IMR-90 (cell line): ENCODE measurements around the gene CENPQ. TPM values are rescaled to one million over a fixed set of nuclear protein-coding genes. Genes with fewer than 3 reads are reported as not detected.

Experiments
- ATAC-seq: fragments of 200-7000 bp; cut with Tn5 transposase; 2 replicates; pipeline ENCODE4 v1.9.1; 2020; ENCODE audit warnings: low read depth, mild to moderate bottlenecking, moderate library complexity
- BruUV-seq: library from RNA; stranded (reverse); fragments of 400-500 nt; replicated peaks from 2 replicates; lab custom pipeline; 2021; lab: Mats Ljungman, UMichigan
- CTCF ChIA-PET: fragments of 300-600 bp; formaldehyde crosslinking; extraction: SDS; loops from one replicate; lab custom pipeline; 2021; ENCODE audit warnings: antibody characterized with exemption; lab: Yijun Ruan, JAX
- POLR2A ChIA-PET: fragments of 300-600 bp; sonication (Branson Sonifier 250); formaldehyde crosslinking; loops from one replicate; lab custom pipeline; 2022; ENCODE audit warnings: antibody characterized with exemption; ENCODE audit not compliant: unreplicated experiment; lab: Charles Lee
- DNase-seq: peaks from one replicate; pipeline ENCODE4 v3.0.0; 2013
- H2AFZ ChIP-seq: replicated peaks from 2 replicates; pipeline ENCODE3; 2013; ENCODE audit warnings: low read length, mild to moderate bottlenecking; ENCODE audit not compliant: poor library complexity
- H2AK5ac ChIP-seq: 2 replicates; pipeline ENCODE4 v1.6.1; 2013; ENCODE audit warnings: low read depth, low read length, inconsistent platforms
- H2AK9ac ChIP-seq: replicated peaks from 2 replicates; pipeline ENCODE3; 2013; ENCODE audit warnings: mild to moderate bottlenecking, low read depth, low read length, moderate library complexity; ENCODE audit not compliant: poor library complexity
- H2BK120ac ChIP-seq: 2 replicates; pipeline ENCODE4 v1.6.1; 2013; ENCODE audit warnings: low read depth, low read length, inconsistent platforms
- H2BK15ac ChIP-seq: 3 replicates; pipeline ENCODE4 v1.6.1; 2013; ENCODE audit warnings: low read depth, low read length, inconsistent platforms
- H2BK20ac ChIP-seq: 2 replicates; pipeline ENCODE4 v1.6.1; 2013; ENCODE audit warnings: low read depth, mild to moderate bottlenecking, inconsistent platforms, low read length, moderate library complexity
- H2BK5ac ChIP-seq: 2 replicates; pipeline ENCODE4 v1.6.1; 2013; ENCODE audit warnings: mild to moderate bottlenecking, low read depth, low read length, inconsistent platforms; ENCODE audit not compliant: poor library complexity, severe bottlenecking
- H3K14ac ChIP-seq: replicated peaks from 2 replicates; pipeline ENCODE4 v1.6.1; 2013; ENCODE audit warnings: low read depth, low read length, inconsistent platforms
- H3K18ac ChIP-seq: 2 replicates; pipeline ENCODE4 v1.6.1; 2013; ENCODE audit warnings: low read depth, low read length, control low read depth
- H3K23ac ChIP-seq: 2 replicates; pipeline ENCODE4 v1.6.1; 2013; ENCODE audit warnings: low read depth, low read length, inconsistent platforms
- H3K27ac ChIP-seq: 2 replicates; pipeline ENCODE4 v1.5.1; 2013; ENCODE audit warnings: mild to moderate bottlenecking, control low read depth, low read length; ENCODE audit not compliant: insufficient read depth
- H3K27me3 ChIP-seq: 2 replicates; pipeline ENCODE4 v1.6.1; 2013; ENCODE audit warnings: low read length; ENCODE audit not compliant: control insufficient read depth, insufficient read depth
- H3K36me3 ChIP-seq: 2 replicates; pipeline ENCODE4 v1.6.1; 2013; ENCODE audit warnings: low read length, mixed read lengths; ENCODE audit not compliant: control insufficient read depth, insufficient read depth
- H3K4ac ChIP-seq: 2 replicates; pipeline ENCODE4 v1.6.1; 2013; ENCODE audit warnings: low read depth, low read length, inconsistent platforms
- H3K4me1 ChIP-seq: 2 replicates; pipeline ENCODE4 v1.6.1; 2013; ENCODE audit warnings: low read length, mixed read lengths; ENCODE audit not compliant: control insufficient read depth, insufficient read depth
- H3K4me2 ChIP-seq: 2 replicates; pipeline ENCODE4 v1.6.1; 2013; ENCODE audit warnings: low read depth, mild to moderate bottlenecking, control low read depth, low read length, moderate library complexity
- H3K4me3 ChIP-seq: 2 replicates; pipeline ENCODE4 v1.5.1; 2013; ENCODE audit warnings: low read depth, mild to moderate bottlenecking, control low read depth, low read length, moderate library complexity; ENCODE audit not compliant: insufficient read depth
- H3K56ac ChIP-seq: 2 replicates; pipeline ENCODE4 v1.6.1; 2013; ENCODE audit warnings: low read length, inconsistent platforms; ENCODE audit not compliant: insufficient read depth; ENCODE audit errors: extremely low read depth
- H3K79me1 ChIP-seq, 2 experiments: 2 replicates each; pipeline ENCODE4 v1.6.1; 2013; ENCODE audit warnings: low read length in 2 of 2, inconsistent platforms in 1 of 2, low read depth in 1 of 2
- H3K9ac ChIP-seq: 2 replicates; pipeline ENCODE4 v1.6.1; 2013; ENCODE audit warnings: low read depth, low read length, control low read depth
- H3K9me1 ChIP-seq: 2 replicates; pipeline ENCODE4 v1.6.1; 2013; ENCODE audit warnings: low read length, inconsistent platforms; ENCODE audit not compliant: insufficient read depth
- H3K9me3 ChIP-seq: 2 replicates; pipeline ENCODE4 v1.6.1; 2013; ENCODE audit warnings: low read length; ENCODE audit not compliant: control insufficient read depth, insufficient read depth
- H4K20me1 ChIP-seq: 2 replicates; pipeline ENCODE4 v1.6.1; 2013; ENCODE audit warnings: low read length, inconsistent platforms; ENCODE audit not compliant: insufficient read depth
- H4K5ac ChIP-seq: 2 replicates; pipeline ENCODE4 v1.6.1; 2013; ENCODE audit warnings: mild to moderate bottlenecking, low read depth, low read length, control low read depth
- H4K8ac ChIP-seq, 2 experiments: 2 replicates each; pipeline ENCODE4 v1.6.1; 2013; ENCODE audit warnings: low read depth in 2 of 2, low read length in 2 of 2, control low read depth in 1 of 2, inconsistent platforms in 1 of 2
- H4K91ac ChIP-seq: 2 replicates; pipeline ENCODE4 v1.6.1; 2013; ENCODE audit warnings: low read depth, low read length, inconsistent platforms; ENCODE audit not compliant: insufficient read depth
- BHLHE40 ChIP-seq: fragments of 150-350 bp; IDR thresholded peaks from 2 replicates; pipeline ENCODE4 v1.6.1; 2016; ENCODE audit warnings: mild to moderate bottlenecking, low read depth, low read length
- CHD1 ChIP-seq: IDR thresholded peaks from 2 replicates; pipeline ENCODE4 v1.6.1; 2012; ENCODE audit warnings: low read depth, low read length, improper control_type of control experiment
- CTCF ChIP-seq: conservative IDR thresholded peaks from 2 replicates; pipeline ENCODE4 v1.5.1; 2012; ENCODE audit warnings: mild to moderate bottlenecking, low read depth, low read length, improper control_type of control experiment
- FOS ChIP-seq: fragments of 150-350 bp; IDR thresholded peaks from 2 replicates; pipeline ENCODE4 v1.6.1; 2016; ENCODE audit warnings: low read depth, low read length
- MAFK ChIP-seq: IDR thresholded peaks from 2 replicates; pipeline ENCODE4 v1.6.1; 2012; ENCODE audit warnings: low read depth, low read length, improper control_type of control experiment
- MAZ ChIP-seq: IDR thresholded peaks from 2 replicates; pipeline ENCODE4 v1.6.1; 2012; ENCODE audit warnings: low read depth, mild to moderate bottlenecking, low read length, improper control_type of control experiment, moderate library complexity, borderline replicate concordance
- RAD21 ChIP-seq: IDR thresholded peaks from 2 replicates; pipeline ENCODE4 v1.6.1; 2012; ENCODE audit warnings: low read length, improper control_type of control experiment
- RCOR1 ChIP-seq: IDR thresholded peaks from 2 replicates; pipeline ENCODE4 v1.6.1; 2012; ENCODE audit warnings: mild to moderate bottlenecking, low read length, improper control_type of control experiment; ENCODE audit not compliant: insufficient replicate concordance
- WGBS, 2 experiments: methylation state at CpG; one replicate each; pipeline versions ENCODE4 v1.1.5 to v1.1.7; 2013; ENCODE audit warnings: missing lambda C conversion rate in 2 of 2; ENCODE audit not compliant: insufficient read length in 1 of 2; ENCODE audit errors: extremely low coverage in 2 of 2; 5-methylcytosine and 5-hydroxymethylcytosine counted together
- dilution Hi-C: fragments of 300-500 bp; cut with HindIII; formaldehyde crosslinking; loops from one replicate; pipeline ENCODE4 v1.14.3; 2018; ENCODE audit warnings: low sequenced_read_pairs; ENCODE audit not compliant: unreplicated experiment
- in situ Hi-C: fragments of 300-500 bp; cut with MboI; formaldehyde crosslinking; loops from 3 replicates; pipeline ENCODE4 v1.14.3; 2019; ENCODE audit warnings: low sequenced_read_pairs, inconsistent platforms, mixed read lengths
- intact Hi-C: fragments of 100-400 bp; cut with micrococcal nuclease; formaldehyde crosslinking; loops from 2 replicates; pipeline ENCODE4 v1.10.0; 2022
- polyA plus RNA-seq, 3 experiments: library from polyadenylated mRNA; depleted of rRNA; stranded (reverse); fragments of >200 nt; gene quantifications; 2 replicates each; pipeline ENCODE4 v1.2.3, GENCODE V29; 2012; ENCODE audit warnings: low replicate concordance in 1 of 3
- total RNA-seq: library from RNA; depleted of rRNA; stranded (reverse); fragments of >200 nt; gene quantifications from 2 replicates; pipeline ENCODE4 v1.2.3, GENCODE V29; 2012

Gene CENPQ
- total and polyA plus RNA-seq, 2 of the 4 experiments (the other 2 are of a cell fraction): 2.2 to 3.7 TPM

GRCh38 chr6:49464691-49465090 lies 1.5 kb downstream of the CENPQ start:
- no peaks in the 10 kb centered on the region for H4K20me1 ChIP-seq
- H3K27ac ChIP-seq: no peak overlapping the region
- no peaks in the 10 kb centered on the region for H3K27me3 ChIP-seq
- no peak overlapping the region for H3K23ac ChIP-seq
- in situ Hi-C loops (no loop called here), intact Hi-C loops (no loop called here), dilution Hi-C loops (no loop called here)
- no peak overlapping the region for H2BK5ac ChIP-seq
- no peak overlapping the region for H4K91ac ChIP-seq
- CTCF ChIA-PET: no interaction called here
- no peaks in the 10 kb centered on the region; the same call in 1 of the 2 replicates for H3K4me1 ChIP-seq
- no peak overlapping the region for H2AK9ac ChIP-seq
- H2BK20ac ChIP-seq: no peak overlapping the region
- no peak overlapping the region for H2BK120ac ChIP-seq
- no peak overlapping the region for H4K8ac ChIP-seq
- H2BK15ac ChIP-seq: no peak overlapping the region
- ATAC-seq: no peak
- H3K4me3 ChIP-seq: no peak overlapping the region
- no peak overlapping the region for H2AFZ ChIP-seq
- H2AK5ac ChIP-seq: no peak overlapping the region
- no peak overlapping the region for H3K4ac ChIP-seq
- H3K9ac ChIP-seq: no peak overlapping the region
- H3K9me1 ChIP-seq: no peaks in the 10 kb centered on the region
- H4K5ac ChIP-seq: no peak overlapping the region
- no peaks in the 10 kb centered on the region for H3K36me3 ChIP-seq
- no peak overlapping the region for H3K4me2 ChIP-seq
- POLR2A ChIA-PET: interaction anchor here (0.6 kb wide), 1 partner anchor 1574 kb away, joined by 3 read pairs; no protein-coding TSS in a partner anchor
- no peak overlapping the region for H3K14ac ChIP-seq
- 100% methylated on average over 1 of the region's 2 CpGs; no CpG with 5 or more reads in 1 of the 2 experiments for WGBS, 2 experiments
- BruUV-seq: no TSS peak
- H3K79me1 ChIP-seq: peaks cover 34 to 37% of the 10 kb centered on the region in 2 experiments
- no peak for TF ChIP-seq CTCF
- no peak for TF ChIP-seq RCOR1
- no peak for TF ChIP-seq MAZ
- no peak for TF ChIP-seq FOS
- no peak for TF ChIP-seq BHLHE40
- no peak for TF ChIP-seq CHD1
- no peak for TF ChIP-seq RAD21
- no peak for TF ChIP-seq MAFK
- no peak overlapping the region for H3K56ac ChIP-seq
- H3K9me3 ChIP-seq: no peaks in the 10 kb centered on the region
- no peak overlapping the region for H3K18ac ChIP-seq
- no peak for DNase-seq
